HepG2 (cell line): Measurements from ENCODE around the gene COMMD1.
"Not testable (repeated sequence)": the region's sequence is repeated elsewhere in the genome, so short reads cannot be mapped to it uniquely, and the experiment has no call there.

Experiments
- CREB1 ChIP-seq, 2 experiments: fragments of 450-650 bp in 1 of 2; IDR thresholded peaks; 2 replicates each; pipeline ENCODE4 v1.6.1; 2016 to 2017; ENCODE audit warnings: control low read depth in 1 of 2, mild to moderate bottlenecking in 1 of 2, missing compliant biosample characterization in 1 of 2, missing genetic modification characterization in 1 of 2
- CREM ChIP-seq, 2 experiments: sonication (generic) in 1 of 2; formaldehyde crosslinking in 1 of 2; IDR thresholded peaks; 2 replicates each; pipeline versions ENCODE4 v1.4.0 to v1.6.1; 2016 to 2020; ENCODE audit warnings: antibody characterized with exemption in 1 of 2, mild to moderate bottlenecking in 1 of 2, missing genetic modification reagents in 1 of 2
- FIP1L1 ChIP-seq: fragments of 200-400 bp; formaldehyde crosslinking; IDR thresholded peaks from 2 replicates; pipeline ENCODE4 v1.6.1; 2018; ENCODE audit warnings: low read depth, mild to moderate bottlenecking, low read length, moderate library complexity, borderline replicate concordance; ENCODE audit not compliant: insufficient read depth
- FOXP1 ChIP-seq, 2 experiments: fragments of 450-650 bp in 1 of 2; IDR thresholded peaks; 2 replicates each; pipeline ENCODE4 v1.6.1; 2017 to 2018; ENCODE audit warnings: antibody characterized with exemption in 1 of 2
- MAFK ChIP-seq, 2 experiments: IDR thresholded peaks in 1 of 2; conservative IDR thresholded peaks in 1 of 2; 2 replicates each; pipeline ENCODE4 v1.6.1; 2011; ENCODE audit warnings: improper control_type of control experiment in 2 of 2, low read length in 2 of 2
- NFE2L2 ChIP-seq: fragments of 150-350 bp; IDR thresholded peaks from 2 replicates; pipeline ENCODE4 v1.6.1; 2014; ENCODE audit warnings: low read length
- PBX3 ChIP-seq: sonication (generic); formaldehyde crosslinking; IDR thresholded peaks from 2 replicates; pipeline ENCODE4 v1.8.1; 2023; ENCODE audit warnings: missing genetic modification reagents, inconsistent platforms, borderline replicate concordance
- POLR2A ChIP-seq, 2 experiments: IDR thresholded peaks; 2 replicates each; pipeline ENCODE4 v1.6.1; 2011; ENCODE audit warnings: low read depth in 2 of 2, low read length in 2 of 2, mild to moderate bottlenecking in 1 of 2, moderate library complexity in 1 of 2; ENCODE audit not compliant: insufficient read depth in 1 of 2
- RAD21 ChIP-seq: fragments of 450-650 bp; formaldehyde crosslinking; IDR thresholded peaks from 2 replicates; pipeline ENCODE4 v1.5.0; 2020; ENCODE audit warnings: mild to moderate bottlenecking
- ZNF20 ChIP-seq: sonication (generic); formaldehyde crosslinking; IDR thresholded peaks from 2 replicates; pipeline ENCODE4 v1.4.0; 2020; ENCODE audit warnings: mild to moderate bottlenecking, moderate library complexity, missing genetic modification reagents
- ZSCAN29 ChIP-seq: sonication (generic); formaldehyde crosslinking; conservative IDR thresholded peaks from 2 replicates; pipeline ENCODE4 v1.4.0; 2020; ENCODE audit warnings: mild to moderate bottlenecking, missing genetic modification reagents
- TF ChIP-seq, protein P1 (sequence below): sonication (generic); formaldehyde crosslinking; IDR thresholded peaks from 2 replicates; pipeline ENCODE4 v1.5.0; 2020; ENCODE audit warnings: mild to moderate bottlenecking, missing genetic modification reagents, moderate library complexity
- TF ChIP-seq, protein P2 (sequence below): sonication (generic); formaldehyde crosslinking; IDR thresholded peaks from 2 replicates; pipeline ENCODE4 v1.4.0; 2020; ENCODE audit warnings: missing genetic modification reagents, mild to moderate bottlenecking, borderline replicate concordance

GRCh38 chr2:61954856-61955255 lies 49.4 kb downstream of the COMMD1 start:
- TF ChIP-seq, protein P1, sequence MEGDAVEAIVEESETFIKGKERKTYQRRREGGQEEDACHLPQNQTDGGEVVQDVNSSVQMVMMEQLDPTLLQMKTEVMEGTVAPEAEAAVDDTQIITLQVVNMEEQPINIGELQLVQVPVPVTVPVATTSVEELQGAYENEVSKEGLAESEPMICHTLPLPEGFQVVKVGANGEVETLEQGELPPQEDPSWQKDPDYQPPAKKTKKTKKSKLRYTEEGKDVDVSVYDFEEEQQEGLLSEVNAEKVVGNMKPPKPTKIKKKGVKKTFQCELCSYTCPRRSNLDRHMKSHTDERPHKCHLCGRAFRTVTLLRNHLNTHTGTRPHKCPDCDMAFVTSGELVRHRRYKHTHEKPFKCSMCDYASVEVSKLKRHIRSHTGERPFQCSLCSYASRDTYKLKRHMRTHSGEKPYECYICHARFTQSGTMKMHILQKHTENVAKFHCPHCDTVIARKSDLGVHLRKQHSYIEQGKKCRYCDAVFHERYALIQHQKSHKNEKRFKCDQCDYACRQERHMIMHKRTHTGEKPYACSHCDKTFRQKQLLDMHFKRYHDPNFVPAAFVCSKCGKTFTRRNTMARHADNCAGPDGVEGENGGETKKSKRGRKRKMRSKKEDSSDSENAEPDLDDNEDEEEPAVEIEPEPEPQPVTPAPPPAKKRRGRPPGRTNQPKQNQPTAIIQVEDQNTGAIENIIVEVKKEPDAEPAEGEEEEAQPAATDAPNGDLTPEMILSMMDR (CRISPR knock-in tag), result not testable (repeated sequence)
- not testable (repeated sequence) for TF ChIP-seq RAD21; ZSCAN29; CREM (IDR thresholded peaks at IDR 0.05); CREM (CRISPR knock-in tag; IDR thresholded peaks at IDR 0.05); FIP1L1; NFE2L2; PBX3; POLR2A (IDR thresholded peaks at IDR 0.05; ENCODE audit: insufficient read depth in 1 of 2, low read depth in 2 of 2, low read length in 2 of 2); CREB1 (IDR thresholded peaks at IDR 0.05); CREB1 (CRISPR knock-in tag; IDR thresholded peaks at IDR 0.05); ZNF20 (CRISPR knock-in tag); MAFK (conservative IDR thresholded peaks at IDR 0.05 in 1 of 2, IDR thresholded peaks at IDR 0.05 in 1 of 2; ENCODE audit: low read length in 2 of 2); FOXP1 (IDR thresholded peaks at IDR 0.05); FOXP1 (CRISPR knock-in tag; IDR thresholded peaks at IDR 0.05)
- TF ChIP-seq, protein P2, sequence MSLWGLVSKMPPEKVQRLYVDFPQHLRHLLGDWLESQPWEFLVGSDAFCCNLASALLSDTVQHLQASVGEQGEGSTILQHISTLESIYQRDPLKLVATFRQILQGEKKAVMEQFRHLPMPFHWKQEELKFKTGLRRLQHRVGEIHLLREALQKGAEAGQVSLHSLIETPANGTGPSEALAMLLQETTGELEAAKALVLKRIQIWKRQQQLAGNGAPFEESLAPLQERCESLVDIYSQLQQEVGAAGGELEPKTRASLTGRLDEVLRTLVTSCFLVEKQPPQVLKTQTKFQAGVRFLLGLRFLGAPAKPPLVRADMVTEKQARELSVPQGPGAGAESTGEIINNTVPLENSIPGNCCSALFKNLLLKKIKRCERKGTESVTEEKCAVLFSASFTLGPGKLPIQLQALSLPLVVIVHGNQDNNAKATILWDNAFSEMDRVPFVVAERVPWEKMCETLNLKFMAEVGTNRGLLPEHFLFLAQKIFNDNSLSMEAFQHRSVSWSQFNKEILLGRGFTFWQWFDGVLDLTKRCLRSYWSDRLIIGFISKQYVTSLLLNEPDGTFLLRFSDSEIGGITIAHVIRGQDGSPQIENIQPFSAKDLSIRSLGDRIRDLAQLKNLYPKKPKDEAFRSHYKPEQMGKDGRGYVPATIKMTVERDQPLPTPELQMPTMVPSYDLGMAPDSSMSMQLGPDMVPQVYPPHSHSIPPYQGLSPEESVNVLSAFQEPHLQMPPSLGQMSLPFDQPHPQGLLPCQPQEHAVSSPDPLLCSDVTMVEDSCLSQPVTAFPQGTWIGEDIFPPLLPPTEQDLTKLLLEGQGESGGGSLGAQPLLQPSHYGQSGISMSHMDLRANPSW (CRISPR knock-in tag), result not testable (repeated sequence)
